Neuronal stem cell (in vitro differentiated cells): Measurements from ENCODE around the gene GPN2.

ENCODE experiments used
- DNase-seq: peaks from one replicate; pipeline ENCODE4 v3.0.0-alpha.2; 2013; ENCODE audit warnings: low spot score
- H2AFZ ChIP-seq: one replicate; pipeline ENCODE4 v1.6.1; 2013; ENCODE audit warnings: mild to moderate bottlenecking, low read length, inconsistent platforms
- H2AK5ac ChIP-seq: 2 replicates; pipeline ENCODE4 v1.6.1; 2013; ENCODE audit warnings: low read depth, mild to moderate bottlenecking, inconsistent platforms, low read length, moderate library complexity, mixed read lengths
- H2BK120ac ChIP-seq: 2 replicates; pipeline ENCODE4 v1.6.1; 2013; ENCODE audit warnings: low read depth, mild to moderate bottlenecking, inconsistent platforms, low read length, moderate library complexity, mixed read lengths
- H2BK12ac ChIP-seq: one replicate; pipeline ENCODE4 v1.6.1; 2013; ENCODE audit warnings: low read length, inconsistent platforms
- H2BK15ac ChIP-seq: 2 replicates; pipeline ENCODE4 v1.6.1; 2013; ENCODE audit warnings: mild to moderate bottlenecking, low read length, inconsistent platforms, mixed read lengths
- H2BK5ac ChIP-seq: one replicate; pipeline ENCODE4 v1.6.1; 2013; ENCODE audit warnings: inconsistent platforms, mild to moderate bottlenecking, low read length, moderate library complexity
- H3K14ac ChIP-seq: one replicate; pipeline ENCODE4 v1.6.1; 2013; ENCODE audit warnings: low read length, inconsistent platforms
- H3K18ac ChIP-seq: 2 replicates; pipeline ENCODE4 v1.6.1; 2013; ENCODE audit warnings: low read length, inconsistent platforms
- H3K23ac ChIP-seq: 2 replicates; pipeline ENCODE4 v1.6.1; 2013; ENCODE audit warnings: low read depth, mild to moderate bottlenecking, mixed read lengths, low read length, inconsistent platforms; ENCODE audit not compliant: poor library complexity
- H3K27ac ChIP-seq: replicated peaks from 3 replicates; pipeline ENCODE4 v1.5.1; 2013; ENCODE audit warnings: low read length, inconsistent platforms
- H3K27me3 ChIP-seq, 3 experiments: 2 replicates each; pipeline ENCODE4 v1.6.1; 2013; ENCODE audit warnings: low read length in 3 of 3, mild to moderate bottlenecking in 2 of 3, inconsistent platforms in 1 of 3, low read depth in 1 of 3, mixed read lengths in 1 of 3, moderate library complexity in 1 of 3; ENCODE audit not compliant: control insufficient read depth in 3 of 3, insufficient read depth in 3 of 3
- H3K36me3 ChIP-seq, 2 donors: replicated peaks in 1 of 2; 2 replicates each; pipeline ENCODE4 v1.6.1; 2013; ENCODE audit warnings: low read length in 2 of 2; ENCODE audit not compliant: control insufficient read depth in 2 of 2, insufficient read depth in 2 of 2
- H3K4ac ChIP-seq: 2 replicates; pipeline ENCODE4 v1.6.1; 2013; ENCODE audit warnings: inconsistent platforms, mild to moderate bottlenecking, low read length, moderate library complexity
- H3K4me1 ChIP-seq, 2 donors: 1 replicate in 1 of 2; 2 replicates in 1 of 2; pipeline ENCODE4 v1.6.1; 2013; ENCODE audit warnings: low read length in 2 of 2, low read depth in 1 of 2; ENCODE audit not compliant: control insufficient read depth in 2 of 2, insufficient read depth in 1 of 2
- H3K4me2 ChIP-seq: one replicate; pipeline ENCODE4 v1.6.1; 2013; ENCODE audit warnings: mild to moderate bottlenecking, low read length, inconsistent platforms; ENCODE audit not compliant: insufficient read depth, poor library complexity, severe bottlenecking
- H3K4me3 ChIP-seq, 2 donors: 2 replicates each; pipeline ENCODE4 v1.5.1; 2013; ENCODE audit warnings: low read length in 2 of 2, mild to moderate bottlenecking in 2 of 2, inconsistent platforms in 1 of 2, moderate library complexity in 1 of 2
- H3K79me1 ChIP-seq: one replicate; pipeline ENCODE4 v1.6.1; 2013; ENCODE audit warnings: low read depth, mild to moderate bottlenecking, inconsistent platforms, low read length, moderate library complexity
- H3K9ac ChIP-seq: one replicate; pipeline ENCODE4 v1.6.1; 2013; ENCODE audit warnings: mild to moderate bottlenecking, low read depth, low read length, inconsistent platforms; ENCODE audit not compliant: poor library complexity
- H3K9me3 ChIP-seq, 2 donors: replicated peaks in 1 of 2; 2 replicates each; pipeline versions ENCODE3 to v1.6.1; 2013; ENCODE audit warnings: low read length in 2 of 2, mild to moderate bottlenecking in 2 of 2, inconsistent platforms in 1 of 2, low read depth in 1 of 2, mixed read lengths in 1 of 2, moderate library complexity in 1 of 2; ENCODE audit not compliant: control insufficient read depth in 2 of 2, insufficient read depth in 1 of 2
- H4K8ac ChIP-seq: one replicate; pipeline ENCODE4 v1.6.1; 2013; ENCODE audit warnings: low read depth, mild to moderate bottlenecking, inconsistent platforms, low read length, moderate library complexity
- H4K91ac ChIP-seq: one replicate; pipeline ENCODE4 v1.6.1; 2013; ENCODE audit warnings: low read length, low read depth, mild to moderate bottlenecking, inconsistent platforms; ENCODE audit not compliant: poor library complexity
- WGBS, 2 donors: extraction: QIAGEN DNeasy Blood & Tissue Kit; methylation state at CpG; one replicate each; pipeline ENCODE4 v1.1.7; 2013; ENCODE audit warnings: missing lambda C conversion rate in 2 of 2, mixed read lengths in 1 of 2; ENCODE audit not compliant: insufficient read length in 2 of 2, insufficient replicate concordance in 1 of 2; ENCODE audit errors: extremely low coverage in 2 of 2; 5-methylcytosine and 5-hydroxymethylcytosine counted together

The GPN2 gene

GRCh38 chr1:26913754-26914619 lies 23.9 kb upstream of the GPN2 start, which contains the start of gene NR0B2:
Gene NR0B2 (minus strand): TSS chr1:26913975. CDS start chr1:26913940, 35 bp downstream.
- no peak for DNase-seq
- no peak within 1 kb of the TSS for H3K4ac ChIP-seq
- peaks cover 0 to 4% of the 10 kb centered on the region in 2 donors for H3K4me1 ChIP-seq
- peak within 1 kb of the TSS; percentile 57 for H3K18ac ChIP-seq
- H3K14ac ChIP-seq = no peak within 1 kb of the TSS
- H3K4me2 ChIP-seq = no peak within 1 kb of the TSS
- H2BK12ac ChIP-seq = no peak within 1 kb of the TSS
- H3K36me3 ChIP-seq = no peaks in the 10 kb centered on the region
- peak within 1 kb of the TSS; percentile 63 for H2AK5ac ChIP-seq
- peak within 1 kb of the TSS; percentile 65 for H4K8ac ChIP-seq
- H3K79me1 ChIP-seq = no peaks in the 10 kb centered on the region
- no peak within 1 kb of the TSS for H3K27ac ChIP-seq
- no peak within 1 kb of the TSS for H2AFZ ChIP-seq
- peak within 1 kb of the TSS; percentile 87 for H2BK15ac ChIP-seq
- peak within 1 kb of the TSS in 1 of 2 donors; percentile 60 for H3K4me3 ChIP-seq
- H3K27me3 ChIP-seq = peaks cover 0 to 32% (median 2%) of the 10 kb centered on the region in 3 experiments
- H2BK120ac ChIP-seq = no peak within 1 kb of the TSS
- H2BK5ac ChIP-seq = peak within 1 kb of the TSS; percentile 84
- H4K91ac ChIP-seq = no peak within 1 kb of the TSS
- WGBS, 2 donors = no CpG with 5 or more reads among the region's 16 CpGs
- no peak within 1 kb of the TSS for H3K9ac ChIP-seq
- H3K23ac ChIP-seq = peak within 1 kb of the TSS; percentile 80
- no peaks in the 10 kb centered on the region for H3K9me3 ChIP-seq

- no peak for DNase-seq
- Histone ChIP-seq H3K9me3 (no peaks in the 10 kb centered on the region), H3K4ac (no peak overlapping the region), H3K79me1 (no peaks in the 10 kb centered on the region), H3K4me2 (no peak overlapping the region), H3K23ac (peak overlapping the region; percentile 80), H3K36me3 (no peaks in the 10 kb centered on the region), H2BK15ac (no peak overlapping the region), H3K4me1 (peaks cover 0 to 4% of the 10 kb centered on the region in 2 donors), H3K9ac (no peak overlapping the region), H3K18ac (no peak overlapping the region), H2BK5ac (peak overlapping the region; percentile 84), H2AFZ (no peak overlapping the region), H2BK120ac (no peak overlapping the region), H4K91ac (no peak overlapping the region), H3K4me3 (no peak overlapping the region), H2AK5ac (peak overlapping the region; percentile 63), H3K27ac (no peak overlapping the region), H2BK12ac (no peak overlapping the region), H4K8ac (peak overlapping the region; percentile 65), H3K27me3 (peaks cover 0 to 32% (median 2%) of the 10 kb centered on the region in 3 experiments), H3K14ac (no peak overlapping the region)
- WGBS, 2 donors = no CpG with 5 or more reads among the region's 5 CpGs
Measured at GRCh38 chr1:26913389-26913753, 23.3 kb upstream of the GPN2 start.

- H2BK5ac ChIP-seq = no peak overlapping the region
Measured at GRCh38 chr1:26912147-26912490, 22.0 kb upstream of the GPN2 start.

GRCh38 chr1:26911399-26912146 lies 21.5 kb upstream of the GPN2 start:
- H3K4ac ChIP-seq = no peak overlapping the region
- H3K27me3 ChIP-seq = peaks cover 0 to 34% (median 2%) of the 10 kb centered on the region in 3 experiments
- peak overlapping the region; percentile 37 for H3K23ac ChIP-seq
- no peaks in the 10 kb centered on the region for H3K79me1 ChIP-seq
- H3K4me1 ChIP-seq = peaks cover 0 to 4% of the 10 kb centered on the region in 2 donors
- no peak overlapping the region for H4K91ac ChIP-seq
- H2BK120ac ChIP-seq = no peak overlapping the region
- peak overlapping the region; percentile 34 for H2BK12ac ChIP-seq
- H3K4me3 ChIP-seq = no peak overlapping the region
- DNase-seq = no peak
- peak overlapping the region; percentile 20 for H2BK15ac ChIP-seq
- H3K27ac ChIP-seq = no peak overlapping the region
- H2AK5ac ChIP-seq = peak overlapping the region; percentile 56
- H3K14ac ChIP-seq = peak overlapping the region; percentile 31
- no peak overlapping the region for H3K9ac ChIP-seq
- no peak overlapping the region for H2AFZ ChIP-seq
- no peak overlapping the region for H4K8ac ChIP-seq
- no peaks in the 10 kb centered on the region for H3K9me3 ChIP-seq
- no CpG with 5 or more reads among the region's 8 CpGs for WGBS, 2 donors
- H2BK5ac ChIP-seq = no peak overlapping the region
- H3K4me2 ChIP-seq = no peak overlapping the region
- H3K18ac ChIP-seq = peak overlapping the region; percentile 36
- H3K36me3 ChIP-seq = no peaks in the 10 kb centered on the region

More at GRCh38 chr1:26912147-26912490, 22.0 kb upstream of the GPN2 start:
- Histone ChIP-seq H3K9me3 (no peaks in the 10 kb centered on the region), H2BK12ac (no peak overlapping the region), H3K27me3 (peaks cover 0 to 34% (median 2%) of the 10 kb centered on the region in 3 experiments), H2AK5ac (no peak overlapping the region), H3K23ac (no peak overlapping the region), H3K9ac (no peak overlapping the region), H2BK15ac (peak overlapping the region; percentile 20), H3K14ac (peak overlapping the region; percentile 31), H2AFZ (no peak overlapping the region), H4K91ac (no peak overlapping the region), H3K4me1 (peaks cover 0 to 4% of the 10 kb centered on the region in 2 donors), H2BK120ac (no peak overlapping the region), H3K4me3 (no peak overlapping the region), H3K4ac (no peak overlapping the region), H3K79me1 (no peaks in the 10 kb centered on the region), H3K27ac (no peak overlapping the region), H3K4me2 (no peak overlapping the region), H4K8ac (no peak overlapping the region), H3K36me3 (no peaks in the 10 kb centered on the region), H3K18ac (no peak overlapping the region)
- DNase-seq = no peak
- no CpG with 5 or more reads among the region's 2 CpGs for WGBS, 2 donors
